Endothelial cell of umbilical vein (primary cell): Measurements from ENCODE around the gene LZTS2. TPM values are rescaled to one million over a fixed set of nuclear protein-coding genes. Genes with fewer than 3 reads are reported as not detected.

Experiments
- BruUV-seq: library from RNA; stranded (reverse); fragments of 400-500 nt; replicated peaks from 2 replicates; lab custom pipeline; 2021; lab: Mats Ljungman, UMichigan
- CTCF ChIA-PET: fragments of 300-600, 350-600 bp; sonication (Branson Sonifier 250); formaldehyde crosslinking; loops from one replicate; lab custom pipeline; 2021; ENCODE audit warnings: antibody characterized with exemption, inconsistent platforms; lab: Charles Lee
- POLR2A ChIA-PET: fragments of 300-600, 350-600 bp; sonication (Branson Sonifier 250); formaldehyde crosslinking; loops from one replicate; lab custom pipeline; 2021; ENCODE audit warnings: antibody characterized with exemption, inconsistent platforms; lab: Charles Lee
- DNase-seq: peaks from one replicate; pipeline ENCODE4 v3.0.0-alpha.2; 2011; ENCODE audit warnings: low read depth, low spot score
- FAIRE-seq: peaks from 2 replicates; lab custom pipeline; 2011; peaks lifted over from hg19 to GRCh38; lab: Jason Lieb, UNC
- H2AFZ ChIP-seq: 2 replicates; pipeline ENCODE4 v1.6.0; 2012; ENCODE audit warnings: low read depth, low read length, control low read depth, inconsistent platforms
- H3K27ac ChIP-seq: 2 replicates; pipeline ENCODE4 v1.5.1; 2011; ENCODE audit warnings: low read depth, mild to moderate bottlenecking, control low read depth, low read length, moderate library complexity; ENCODE audit not compliant: insufficient read depth
- H3K27me3 ChIP-seq, 2 experiments: 2 replicates each; pipeline versions ENCODE4 v1.6.0 to v1.6.1; 2011; ENCODE audit warnings: low read length in 2 of 2, mixed read lengths in 1 of 2; ENCODE audit not compliant: control insufficient read depth in 2 of 2, insufficient read depth in 2 of 2
- H3K36me3 ChIP-seq, 2 experiments: 2 replicates in 1 of 2; 3 replicates in 1 of 2; pipeline ENCODE4 v1.5.1; 2011; ENCODE audit warnings: low read length in 2 of 2, mild to moderate bottlenecking in 1 of 2, moderate library complexity in 1 of 2; ENCODE audit not compliant: control insufficient read depth in 2 of 2, insufficient read depth in 2 of 2; ENCODE audit errors: extremely low read depth in 1 of 2
- H3K4me1 ChIP-seq: 3 replicates; pipeline ENCODE4 v1.5.1; 2011; ENCODE audit warnings: mild to moderate bottlenecking, low read length; ENCODE audit not compliant: control insufficient read depth, insufficient read depth; ENCODE audit errors: extremely low read depth
- H3K4me2 ChIP-seq: 2 replicates; pipeline ENCODE4 v1.6.1; 2011; ENCODE audit warnings: low read length, control low read depth, mixed read lengths; ENCODE audit not compliant: insufficient read depth
- H3K4me3 ChIP-seq, 3 experiments: fragments of 200-600 bp in 1 of 3; sonication (generic), shearing (Covaris generic) in 1 of 3; replicated peaks in 1 of 3; 2 replicates each; pipeline ENCODE4 v1.5.1; 2011 to 2016; ENCODE audit warnings: control low read depth in 3 of 3, low read length in 3 of 3, mild to moderate bottlenecking in 2 of 3, inconsistent platforms in 1 of 3, low read depth in 1 of 3, moderate library complexity in 1 of 3; ENCODE audit not compliant: insufficient read depth in 1 of 3
- H3K79me2 ChIP-seq: 2 replicates; pipeline ENCODE4 v1.6.0; 2012; ENCODE audit warnings: low read length, inconsistent platforms; ENCODE audit not compliant: control insufficient read depth, insufficient read depth
- H3K9ac ChIP-seq: replicated peaks from 2 replicates; pipeline ENCODE3; 2011; ENCODE audit warnings: low read length, control low read depth; ENCODE audit not compliant: insufficient read depth; ENCODE audit errors: extremely low read depth
- H3K9me1 ChIP-seq: replicated peaks from 3 replicates; pipeline ENCODE4 v1.6.0; 2011; ENCODE audit warnings: mild to moderate bottlenecking, low read length; ENCODE audit not compliant: control insufficient read depth, insufficient read depth; ENCODE audit errors: extremely low read depth
- H3K9me3 ChIP-seq: replicated peaks from 2 replicates; pipeline ENCODE4 v1.5.1; 2012; ENCODE audit warnings: low read length, inconsistent platforms; ENCODE audit not compliant: control insufficient read depth, insufficient read depth
- H4K20me1 ChIP-seq: replicated peaks from 2 replicates; pipeline ENCODE3; 2011; ENCODE audit warnings: mild to moderate bottlenecking, low read length; ENCODE audit not compliant: control insufficient read depth, insufficient read depth; ENCODE audit errors: extremely low read depth
- EZH2 ChIP-seq: IDR thresholded peaks from 2 replicates; pipeline ENCODE4 v1.6.1; 2012; ENCODE audit warnings: borderline replicate concordance, low read depth, mild to moderate bottlenecking, moderate library complexity, low read length, inconsistent platforms; ENCODE audit not compliant: severe bottlenecking
- FOS ChIP-seq: IDR thresholded peaks from 2 replicates; pipeline ENCODE4 v1.6.1; 2011; ENCODE audit warnings: mild to moderate bottlenecking, low read length, moderate library complexity, borderline replicate concordance; ENCODE audit not compliant: insufficient read depth
- GATA2 ChIP-seq: IDR thresholded peaks from 2 replicates; pipeline ENCODE4 v1.7.0; 2011; ENCODE audit warnings: low read depth, mild to moderate bottlenecking, moderate library complexity, mixed read lengths, low read length; ENCODE audit not compliant: insufficient read length, insufficient read depth
- JUN ChIP-seq: IDR thresholded peaks from 2 replicates; pipeline ENCODE4 v1.6.1; 2011; ENCODE audit warnings: borderline replicate concordance, low read depth; ENCODE audit not compliant: insufficient read length, insufficient read depth
- MYC ChIP-seq: IDR thresholded peaks from one replicate; pipeline ENCODE4 v1.6.1; 2011; ENCODE audit warnings: mild to moderate bottlenecking, low read depth, low read length
- POLR2A ChIP-seq: IDR thresholded peaks from 2 replicates; pipeline ENCODE4 v1.6.1; 2012; ENCODE audit warnings: low read depth, mild to moderate bottlenecking, control low read depth, low read length
- POLR2AphosphoS5 ChIP-seq: IDR thresholded peaks from 2 replicates; pipeline ENCODE4 v1.6.1; 2012; ENCODE audit warnings: low read depth, mild to moderate bottlenecking, control low read depth, low read length, moderate library complexity; ENCODE audit not compliant: insufficient read depth
- dilution Hi-C: fragments of 300-500 bp; cut with MboI; formaldehyde crosslinking; loops from one replicate; pipeline ENCODE4 v1.15.0; 2019; ENCODE audit warnings: low sequenced_read_pairs; ENCODE audit not compliant: extremely low pct_ligation_motif_present
- intact Hi-C: fragments of 100-400 bp; cut with micrococcal nuclease; formaldehyde crosslinking; loops from one replicate; pipeline ENCODE4 v1.10.0; 2022
- polyA plus RNA-seq, 4 experiments: library from polyadenylated mRNA; depleted of rRNA in 3 of 4; stranded (reverse) in 3 of 4; unstranded in 1 of 4; fragments of >200 nt; gene quantifications; 2 replicates each; pipeline versions ENCODE4 v1.2.1 to v1.2.3, GENCODE V29; 2011 to 2012; ENCODE audit warnings: missing spikeins in 1 of 4
- total RNA-seq: library from RNA; stranded (reverse); gene quantifications from 2 replicates; pipeline ENCODE4 v1.2.3, GENCODE V29; 2021
- TF ChIP-seq, protein P1 (sequence below), 2 donors: IDR thresholded peaks; 1 replicate in 1 of 2; 2 replicates in 1 of 2; pipeline ENCODE4 v1.5.1; 2011; ENCODE audit warnings: low read length in 2 of 2, mild to moderate bottlenecking in 2 of 2, moderate library complexity in 2 of 2, control low read depth in 1 of 2, inconsistent platforms in 1 of 2, low read depth in 1 of 2; ENCODE audit not compliant: insufficient read depth in 1 of 2; ENCODE audit errors: extremely low read depth in 1 of 2
- TF ChIP-seq, protein P2 (sequence below): IDR thresholded peaks from 2 replicates; pipeline ENCODE4 v1.6.1; 2011; ENCODE audit not compliant: insufficient read depth, insufficient read length

Gene LZTS2
- total and polyA plus RNA-seq, 2 donors (not counting 3 experiments of a cell fraction or from before 2014, with no cell fraction given), result 70.8 to 79.5 TPM

DNA sequence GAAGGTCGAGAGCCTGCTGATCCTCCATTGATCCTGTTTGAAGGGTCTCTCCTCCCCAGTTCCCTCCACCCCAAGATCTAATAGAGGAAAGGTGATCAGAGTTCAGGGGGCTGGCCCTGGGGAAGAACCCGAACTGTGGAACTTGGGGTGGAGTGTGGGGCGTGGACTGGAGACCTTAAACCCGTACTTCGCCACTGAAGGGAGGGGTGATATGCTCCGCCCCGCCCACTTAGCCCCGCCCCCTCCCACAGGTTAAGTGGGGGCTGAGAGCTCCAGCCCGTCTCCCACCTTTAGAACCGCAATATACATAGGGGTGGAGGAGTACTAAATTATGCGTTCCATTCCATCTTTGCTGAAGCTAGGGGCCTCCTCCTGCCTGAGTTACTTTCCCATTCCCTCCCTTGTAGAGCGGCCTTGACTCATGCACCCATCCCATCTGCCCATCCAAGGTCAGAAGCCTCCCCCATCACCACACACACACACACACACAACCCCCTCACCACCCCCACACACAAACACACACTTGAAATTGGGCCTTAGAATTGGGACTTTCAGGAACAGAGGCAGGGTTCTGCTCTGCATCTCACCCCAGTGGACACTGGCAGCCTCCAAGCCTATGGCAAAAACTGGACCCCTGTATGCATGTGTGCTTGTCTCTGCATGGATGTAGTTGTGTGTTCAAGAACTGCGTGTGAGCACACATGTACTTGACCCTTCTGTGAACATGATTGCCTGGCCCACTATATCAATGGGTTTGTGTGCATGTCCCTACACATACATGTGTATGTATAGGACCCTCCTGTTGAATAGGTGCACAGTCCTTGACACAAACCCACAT, 29.3 kb upstream of the LZTS2 start:
- no peaks in the 10 kb centered on the region for H3K27me3 ChIP-seq
- FAIRE-seq (no peak), DNase-seq (no peak)
- peak overlapping the region; percentile 76 for H3K4me2 ChIP-seq
- H3K4me3 ChIP-seq, result peak overlapping the region in 2 of 3 experiments; percentile 57 to 62
- no peak overlapping the region for H3K27ac ChIP-seq
- no peak for TF ChIP-seq POLR2AphosphoS5
- TF ChIP-seq, protein P1, sequence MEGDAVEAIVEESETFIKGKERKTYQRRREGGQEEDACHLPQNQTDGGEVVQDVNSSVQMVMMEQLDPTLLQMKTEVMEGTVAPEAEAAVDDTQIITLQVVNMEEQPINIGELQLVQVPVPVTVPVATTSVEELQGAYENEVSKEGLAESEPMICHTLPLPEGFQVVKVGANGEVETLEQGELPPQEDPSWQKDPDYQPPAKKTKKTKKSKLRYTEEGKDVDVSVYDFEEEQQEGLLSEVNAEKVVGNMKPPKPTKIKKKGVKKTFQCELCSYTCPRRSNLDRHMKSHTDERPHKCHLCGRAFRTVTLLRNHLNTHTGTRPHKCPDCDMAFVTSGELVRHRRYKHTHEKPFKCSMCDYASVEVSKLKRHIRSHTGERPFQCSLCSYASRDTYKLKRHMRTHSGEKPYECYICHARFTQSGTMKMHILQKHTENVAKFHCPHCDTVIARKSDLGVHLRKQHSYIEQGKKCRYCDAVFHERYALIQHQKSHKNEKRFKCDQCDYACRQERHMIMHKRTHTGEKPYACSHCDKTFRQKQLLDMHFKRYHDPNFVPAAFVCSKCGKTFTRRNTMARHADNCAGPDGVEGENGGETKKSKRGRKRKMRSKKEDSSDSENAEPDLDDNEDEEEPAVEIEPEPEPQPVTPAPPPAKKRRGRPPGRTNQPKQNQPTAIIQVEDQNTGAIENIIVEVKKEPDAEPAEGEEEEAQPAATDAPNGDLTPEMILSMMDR (IDR thresholded peaks at IDR 0.05; ENCODE audit: extremely low read depth in 1 of 2, insufficient read depth in 1 of 2, low read depth in 1 of 2, low read length in 2 of 2), result no peak
- TF ChIP-seq FOS, result no peak
- TF ChIP-seq EZH2, result no peak
- TF ChIP-seq GATA2, result no peak
- TF ChIP-seq JUN, result no peak
- TF ChIP-seq POLR2A, result no peak
- no peak for TF ChIP-seq MYC
- TF ChIP-seq, protein P2, sequence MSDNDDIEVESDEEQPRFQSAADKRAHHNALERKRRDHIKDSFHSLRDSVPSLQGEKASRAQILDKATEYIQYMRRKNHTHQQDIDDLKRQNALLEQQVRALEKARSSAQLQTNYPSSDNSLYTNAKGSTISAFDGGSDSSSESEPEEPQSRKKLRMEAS, result no peak
- no TSS peak for BruUV-seq
- intact Hi-C loops, result no loop called here
- CTCF ChIA-PET, result interaction anchor here (0.7 to 5.3 kb wide), 8 partner anchors 13 to 92 kb away, joined by 3 to 54 read pairs (median 4); no protein-coding TSS in a partner anchor
- H3K9me1 ChIP-seq, result no peaks in the 10 kb centered on the region
- H2AFZ ChIP-seq, result peak overlapping the region; percentile 96
- no peaks in the 10 kb centered on the region for H3K9me3 ChIP-seq
- no peak overlapping the region for H3K9ac ChIP-seq
- no peaks in the 10 kb centered on the region for H3K36me3 ChIP-seq
- no peaks in the 10 kb centered on the region for H4K20me1 ChIP-seq
- peaks cover 12% of the 10 kb centered on the region for H3K4me1 ChIP-seq
- dilution Hi-C loops, result no loop called here
- POLR2A ChIA-PET, result interaction anchor here (1.4 kb wide), 1 partner anchor 17 kb away, joined by 3 read pairs; the partner anchor contains the start of genes MRPL43 and TWNK
- H3K79me2 ChIP-seq, result no peaks in the 10 kb centered on the region
